RWPE1 (cell line): Measurements from ENCODE around the gene RAB3GAP2.
"Not testable (repeated sequence)": the region's sequence is repeated elsewhere in the genome, so short reads cannot be mapped to it uniquely, and the experiment has no call there.

Experiments
- CTCF ChIA-PET: fragments of 350-600 bp; sonication (Branson Sonifier 250); formaldehyde crosslinking; extraction: SDS; loops from one replicate; lab custom pipeline; 2021; lab: Yijun Ruan, JAX
- POLR2A ChIA-PET: fragments of 400-600 bp; formaldehyde crosslinking; extraction: SDS; loops from one replicate; lab custom pipeline; 2020; ENCODE audit warnings: antibody characterized with exemption; ENCODE audit not compliant: low non-redundant PET; lab: Yijun Ruan, JAX
- DNase-seq: peaks from one replicate; pipeline ENCODE4 v3.0.0; 2012; ENCODE audit warnings: low spot score
- H3K27ac ChIP-seq: fragments of 450-650 bp; 2 replicates; pipeline ENCODE4 v1.5.1; 2017
- CTCF ChIP-seq: fragments of 450-650 bp; conservative IDR thresholded peaks from 2 replicates; pipeline ENCODE4 v1.5.1; 2017; ENCODE audit warnings: low read depth, mild to moderate bottlenecking

The RAB3GAP2 gene

GRCh38 chr1:220217383-220217988 is 54.8 kb downstream of the RAB3GAP2 start:
- no peak for TF ChIP-seq CTCF
- POLR2A ChIA-PET: no interaction called here
- no peak for DNase-seq
- H3K27ac ChIP-seq: no peak overlapping the region
- CTCF ChIA-PET: interaction anchor here (0.9 to 2.0 kb wide), 4 partner anchors 10 to 451 kb away, joined by 4 to 9 read pairs (median 6); partner anchors contain the start of gene IARS2

GRCh38 chr1:220213382-220213983 is 58.8 kb downstream of the RAB3GAP2 start:
- DNase-seq: no peak
- CTCF ChIA-PET: interaction anchor here (0.8 kb wide), 1 partner anchor 9 kb away, joined by 3 read pairs; no protein-coding TSS in a partner anchor
- POLR2A ChIA-PET: no interaction called here
- no peak for TF ChIP-seq CTCF
- H3K27ac ChIP-seq: no peak overlapping the region

- ChIA-PET CTCF (interaction anchor here (0.6 to 1.4 kb wide), 2 partner anchors 11 to 1270 kb away, joined by 3 to 9 read pairs; no protein-coding TSS in a partner anchor), POLR2A (no interaction called here)
- no peak for TF ChIP-seq CTCF
- DNase-seq: no peak
- no peak overlapping the region for H3K27ac ChIP-seq
These were observed 64.8 kb downstream of the RAB3GAP2 start for GRCh38 chr1:220207411-220207810.

GRCh38 chr1:220204758-220205157 is 67.5 kb downstream of the RAB3GAP2 start:
- DNase-seq, H3K27ac ChIP-seq, POLR2A ChIA-PET: not testable (repeated sequence)
- CTCF ChIA-PET: interaction anchor here (0.9 kb wide), 1 partner anchor 77 kb away, joined by 3 read pairs; no protein-coding TSS in a partner anchor

GRCh38 chr1:220203816-220204215 is 68.4 kb downstream of the RAB3GAP2 start:
- POLR2A ChIA-PET: no interaction called here
- no peak overlapping the region for H3K27ac ChIP-seq
- CTCF ChIA-PET: interaction anchor here (0.6 to 0.7 kb wide), 2 partner anchors 34 to 555 kb away, joined by 3 to 4 read pairs; no protein-coding TSS in a partner anchor
- no peak for DNase-seq
- no peak for TF ChIP-seq CTCF

- POLR2A ChIA-PET: interaction anchor here (0.5 to 0.6 kb wide), 2 partner anchors 10 to 1236 kb away, joined by 4 to 5 read pairs; no protein-coding TSS in a partner anchor
- no peak for DNase-seq
- CTCF ChIA-PET: interaction anchor here (0.5 to 1.2 kb wide), 3 partner anchors 9 to 1529 kb away, joined by 3 to 5 read pairs (median 3); no protein-coding TSS in a partner anchor
- no peak overlapping the region for H3K27ac ChIP-seq
- no peak for TF ChIP-seq CTCF
These were observed 73.9 kb downstream of the RAB3GAP2 start for GRCh38 chr1:220198186-220199005.
